ENCODE data around the gene LTBP1. TPM values are rescaled to one million over a fixed set of nuclear protein-coding genes. Genes with fewer than 3 reads are reported as not detected.

Gene LTBP1
- polyA plus RNA-seq, 2 of the 4 experiments (the other 2 are of a cell fraction) = 23.8 to 30.4 TPM

DNA sequence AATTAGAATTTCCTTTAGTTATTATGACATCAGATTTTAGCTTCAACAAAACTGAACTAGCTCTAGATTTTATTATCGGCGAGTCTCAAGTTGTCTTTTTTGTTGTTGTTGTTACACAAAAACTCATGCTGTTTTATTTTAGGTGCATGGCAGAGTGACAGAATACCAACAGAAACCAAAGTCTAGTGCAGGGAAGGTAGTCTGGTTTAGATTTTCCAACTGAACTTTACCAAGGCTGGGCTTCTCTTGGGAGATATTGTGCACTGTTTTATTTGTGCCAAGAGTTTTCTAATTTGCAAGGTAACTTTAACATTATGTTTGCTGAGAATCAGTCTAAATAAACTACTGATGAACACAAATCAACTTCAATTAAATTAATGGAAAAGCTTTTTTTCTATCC, 486.1 kb downstream of the LTBP1 start:
- Histone ChIP-seq H3K9me3 (no peaks in the 10 kb centered on the region), H3K4me2 (no peak overlapping the region), H3K4me3 (no peak overlapping the region), H3K27ac (no peak overlapping the region), H3K4me1 (peaks cover 13% of the 10 kb centered on the region)
- CTCF ChIA-PET = interaction anchor here (0.6 to 5.1 kb wide), 7 partner anchors 9 to 789 kb away, joined by 3 to 30 read pairs (median 4); no protein-coding TSS in a partner anchor
- no peak for DNase-seq (ENCODE audit: low read depth in 1 of 2, low spot score in 1 of 2)
- 89% methylated on average over 2 of the region's 2 CpGs for WGBS (ENCODE audit: missing lambda C conversion rate)
- peak; percentile 43 for FAIRE-seq
- no peak for TF ChIP-seq SMC3 (IDR thresholded peaks at IDR 0.05)
- no peak for TF ChIP-seq RCOR1 (IDR thresholded peaks at IDR 0.05; ENCODE audit: low read depth, low read length)
- no peak for TF ChIP-seq JUNB (IDR thresholded peaks at IDR 0.05)
- TF ChIP-seq, protein P1, sequence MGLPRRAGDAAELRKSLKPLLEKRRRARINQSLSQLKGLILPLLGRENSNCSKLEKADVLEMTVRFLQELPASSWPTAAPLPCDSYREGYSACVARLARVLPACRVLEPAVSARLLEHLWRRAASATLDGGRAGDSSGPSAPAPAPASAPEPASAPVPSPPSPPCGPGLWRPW (IDR thresholded peaks at IDR 0.05) = no peak
- no peak for TF ChIP-seq HEYL (CRISPR knock-in tag; IDR thresholded peaks at IDR 0.05)
- TF ChIP-seq GATA3 (IDR thresholded peaks at IDR 0.05; ENCODE audit: borderline replicate concordance) = no peak
- TF ChIP-seq, protein P2, sequence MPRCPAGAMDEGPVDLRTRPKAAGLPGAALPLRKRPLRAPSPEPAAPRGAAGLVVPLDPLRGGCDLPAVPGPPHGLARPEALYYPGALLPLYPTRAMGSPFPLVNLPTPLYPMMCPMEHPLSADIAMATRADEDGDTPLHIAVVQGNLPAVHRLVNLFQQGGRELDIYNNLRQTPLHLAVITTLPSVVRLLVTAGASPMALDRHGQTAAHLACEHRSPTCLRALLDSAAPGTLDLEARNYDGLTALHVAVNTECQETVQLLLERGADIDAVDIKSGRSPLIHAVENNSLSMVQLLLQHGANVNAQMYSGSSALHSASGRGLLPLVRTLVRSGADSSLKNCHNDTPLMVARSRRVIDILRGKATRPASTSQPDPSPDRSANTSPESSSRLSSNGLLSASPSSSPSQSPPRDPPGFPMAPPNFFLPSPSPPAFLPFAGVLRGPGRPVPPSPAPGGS (IDR thresholded peaks at IDR 0.05) = no peak
- no peak for TF ChIP-seq CBX8 (IDR thresholded peaks at IDR 0.05)
- TF ChIP-seq JUN (IDR thresholded peaks at IDR 0.05) = no peak
- TF ChIP-seq ZFP36 (IDR thresholded peaks at IDR 0.05; ENCODE audit: borderline replicate concordance, partially characterized antibody) = no peak
- no peak for TF ChIP-seq ZC3H11A (IDR thresholded peaks at IDR 0.05)
- TF ChIP-seq, protein P3, sequence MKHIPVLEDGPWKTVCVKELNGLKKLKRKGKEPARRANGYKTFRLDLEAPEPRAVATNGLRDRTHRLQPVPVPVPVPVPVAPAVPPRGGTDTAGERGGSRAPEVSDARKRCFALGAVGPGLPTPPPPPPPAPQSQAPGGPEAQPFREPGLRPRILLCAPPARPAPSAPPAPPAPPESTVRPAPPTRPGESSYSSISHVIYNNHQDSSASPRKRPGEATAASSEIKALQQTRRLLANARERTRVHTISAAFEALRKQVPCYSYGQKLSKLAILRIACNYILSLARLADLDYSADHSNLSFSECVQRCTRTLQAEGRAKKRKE (CRISPR knock-in tag; IDR thresholded peaks at IDR 0.05; ENCODE audit: low read depth) = no peak
- no peak for TF ChIP-seq CEBPB (IDR thresholded peaks at IDR 0.05)
- TF ChIP-seq, protein P4, sequence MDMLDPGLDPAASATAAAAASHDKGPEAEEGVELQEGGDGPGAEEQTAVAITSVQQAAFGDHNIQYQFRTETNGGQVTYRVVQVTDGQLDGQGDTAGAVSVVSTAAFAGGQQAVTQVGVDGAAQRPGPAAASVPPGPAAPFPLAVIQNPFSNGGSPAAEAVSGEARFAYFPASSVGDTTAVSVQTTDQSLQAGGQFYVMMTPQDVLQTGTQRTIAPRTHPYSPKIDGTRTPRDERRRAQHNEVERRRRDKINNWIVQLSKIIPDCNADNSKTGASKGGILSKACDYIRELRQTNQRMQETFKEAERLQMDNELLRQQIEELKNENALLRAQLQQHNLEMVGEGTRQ (IDR thresholded peaks at IDR 0.05) = no peak
- POLR2A ChIA-PET = no interaction called here
- ATAC-seq = no peak

DNA sequence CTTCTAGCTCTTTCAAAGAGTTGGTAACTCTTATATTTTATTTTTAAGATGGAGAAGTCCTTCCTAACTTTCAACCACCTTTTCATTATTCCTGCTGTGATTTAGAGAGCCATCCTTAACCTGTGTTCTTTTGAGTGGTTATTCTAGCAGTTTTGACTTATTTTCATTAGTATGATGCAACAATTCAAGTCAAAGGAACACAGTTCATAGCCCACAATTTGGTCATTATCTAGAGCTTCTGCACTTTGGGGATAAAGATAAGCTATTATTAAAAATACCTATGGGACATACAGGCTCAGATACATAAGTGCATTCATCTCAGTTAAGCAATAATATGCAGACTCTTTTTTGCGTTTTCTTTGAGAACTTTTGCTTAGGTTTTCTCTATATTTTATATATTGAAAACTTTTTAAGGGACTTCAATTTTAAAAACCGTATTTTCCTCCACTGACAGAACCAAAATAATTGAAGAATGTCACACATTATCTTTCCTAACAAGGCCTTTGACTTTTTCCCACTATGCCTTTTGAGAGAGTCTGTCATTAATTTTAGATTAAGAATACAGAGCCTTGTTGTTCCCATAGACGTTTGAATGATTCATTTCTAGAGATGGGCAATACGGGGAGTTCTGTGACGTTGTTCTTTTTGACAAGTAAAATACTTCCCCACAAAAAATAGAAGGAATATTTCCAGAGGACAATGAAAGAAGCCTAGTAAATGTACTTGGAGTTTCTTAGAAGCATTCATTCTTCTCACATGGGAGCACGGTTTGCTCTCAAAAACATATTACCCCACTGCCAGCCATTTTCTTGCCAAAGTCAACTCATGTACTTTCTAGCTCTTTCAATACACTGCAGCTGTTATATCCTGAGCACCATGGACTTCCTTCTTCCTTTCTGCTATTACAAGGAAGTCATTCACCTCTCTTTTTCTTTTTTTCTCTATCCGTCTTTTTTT, 486.8 kb downstream of the LTBP1 start:
- 88% methylated on average over 7 of the region's 7 CpGs for WGBS (ENCODE audit: missing lambda C conversion rate)
- CTCF ChIA-PET = interaction anchor here (0.6 to 5.1 kb wide), 7 partner anchors 8 to 789 kb away, joined by 3 to 30 read pairs (median 4); no protein-coding TSS in a partner anchor
- no peak for ATAC-seq

DNA sequence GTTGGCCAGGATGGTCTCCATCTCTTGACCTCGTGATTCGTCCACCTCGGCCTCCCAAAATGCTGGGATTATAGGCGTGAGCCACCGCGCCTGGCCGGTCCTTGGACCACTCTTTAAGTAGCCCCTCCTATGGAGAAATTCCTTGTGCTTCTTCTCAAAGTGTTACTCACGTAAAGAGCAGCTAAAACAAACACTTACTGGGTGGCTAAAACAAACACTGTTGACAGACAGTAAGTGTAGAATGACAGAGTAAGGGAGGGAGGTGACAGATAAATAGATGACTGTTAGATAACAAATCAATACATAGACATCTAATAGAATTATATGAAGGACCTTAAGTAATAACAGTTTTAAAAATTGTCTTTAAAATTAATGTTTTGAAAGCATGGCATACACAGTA, 488.8 kb downstream of the LTBP1 start:
- ATAC-seq = no peak
- Histone ChIP-seq H3K4me1 (peaks cover 13% of the 10 kb centered on the region), H3K9me3 (no peaks in the 10 kb centered on the region), H3K4me2 (peak overlapping the region; percentile 18; the same call in 1 of the 3 replicates), H3K27ac (no peak overlapping the region), H3K4me3 (no peak overlapping the region)
- TF ChIP-seq, protein P5, sequence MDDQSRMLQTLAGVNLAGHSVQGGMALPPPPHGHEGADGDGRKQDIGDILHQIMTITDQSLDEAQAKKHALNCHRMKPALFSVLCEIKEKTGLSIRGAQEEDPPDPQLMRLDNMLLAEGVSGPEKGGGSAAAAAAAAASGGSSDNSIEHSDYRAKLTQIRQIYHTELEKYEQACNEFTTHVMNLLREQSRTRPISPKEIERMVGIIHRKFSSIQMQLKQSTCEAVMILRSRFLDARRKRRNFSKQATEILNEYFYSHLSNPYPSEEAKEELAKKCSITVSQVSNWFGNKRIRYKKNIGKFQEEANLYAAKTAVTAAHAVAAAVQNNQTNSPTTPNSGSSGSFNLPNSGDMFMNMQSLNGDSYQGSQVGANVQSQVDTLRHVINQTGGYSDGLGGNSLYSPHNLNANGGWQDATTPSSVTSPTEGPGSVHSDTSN (IDR thresholded peaks at IDR 0.05) = no peak
- TF ChIP-seq GATA3 (IDR thresholded peaks at IDR 0.05; ENCODE audit: borderline replicate concordance) = 0 out of 2 replicates have a peak, but pooled peaks have one; percentile 34
- FAIRE-seq = no peak
- 71% methylated on average over 8 of the region's 8 CpGs for WGBS (ENCODE audit: missing lambda C conversion rate)
- no peak for DNase-seq (ENCODE audit: low read depth in 1 of 2, low spot score in 1 of 2)
- ChIA-PET POLR2A (no interaction called here), CTCF (interaction anchor here (0.9 to 1.2 kb wide), 4 partner anchors 22 to 147 kb away, joined by 3 to 4 read pairs (median 3); no protein-coding TSS in a partner anchor)

More for the DNA sequence above, 486.8 kb downstream of the LTBP1 start:
- H3K9me3 ChIP-seq = no peaks in the 10 kb centered on the region
- H3K27ac ChIP-seq = no peak overlapping the region
- DNase-seq (ENCODE audit: low read depth in 1 of 2, low spot score in 1 of 2) (no peak), FAIRE-seq (no peak)
- POLR2A ChIA-PET = no interaction called here
- TF ChIP-seq NFE2L2 (conservative IDR thresholded peaks at IDR 0.05; ENCODE audit: low read length) (no peak), BHLHE40 (IDR thresholded peaks at IDR 0.05; ENCODE audit: low read depth, low read length) (no peak), PHF8 (IDR thresholded peaks at IDR 0.05; ENCODE audit: borderline replicate concordance, low read depth) (no peak)
- no peak overlapping the region for H3K4me3 ChIP-seq
- no peak overlapping the region for H3K4me2 ChIP-seq
- H3K4me1 ChIP-seq = peaks cover 13% of the 10 kb centered on the region
